Progenitor cell of endocrine pancreas (in vitro differentiated cells): ENCODE results near the gene ZFX. TPM values are rescaled to one million over a fixed set of nuclear protein-coding genes. Genes with fewer than 3 reads are reported as not detected.

Experiments used
- DNase-seq: peaks from one replicate; pipeline ENCODE4 v3.0.0; 2021; ENCODE audit warnings: low spot score; ENCODE audit not compliant: unreplicated experiment
- H3K27ac Mint-ChIP-seq: 2 replicates; pipeline ENCODE4 v1.8.0; 2021; ENCODE audit warnings: mild to moderate bottlenecking, moderate library complexity, mixed read lengths
- H3K27me3 Mint-ChIP-seq: 2 replicates; pipeline ENCODE4 v1.8.0; 2021; ENCODE audit warnings: mixed read lengths
- H3K36me3 Mint-ChIP-seq: 2 replicates; pipeline ENCODE4 v1.8.0; 2022; ENCODE audit warnings: mixed read lengths; ENCODE audit not compliant: insufficient read depth
- H3K4me1 Mint-ChIP-seq: 2 replicates; pipeline ENCODE4 v1.8.0; 2021; ENCODE audit warnings: low read depth, mixed read lengths
- H3K4me3 Mint-ChIP-seq: 2 replicates; pipeline ENCODE4 v1.8.0; 2021; ENCODE audit warnings: low read depth, mild to moderate bottlenecking, moderate library complexity, mixed read lengths
- H3K9me3 Mint-ChIP-seq: 2 replicates; pipeline ENCODE4 v1.8.0; 2021; ENCODE audit warnings: low read depth, mixed read lengths
- CTCF ChIP-seq: fragments of 200-600 bp; sonication (generic); IDR thresholded peaks from one replicate; pipeline ENCODE4 v1.5.0; 2021; ENCODE audit warnings: antibody characterized with exemption, mild to moderate bottlenecking; ENCODE audit not compliant: unreplicated experiment
- total RNA-seq: library from RNA; stranded (reverse); gene quantifications from 2 replicates; pipeline ENCODE4 v1.2.1, GENCODE V29; 2021

The ZFX gene
- total RNA-seq, 1 donor from 2014 or later: 113 TPM

GRCh38 chrX:24190500-24191156, 41.1 kb downstream of the ZFX start:
- Mint-ChIP-seq H3K4me1 (peaks cover 32% of the 10 kb centered on the region), H3K36me3 (peaks cover 71% of the 10 kb centered on the region), H3K27me3 (no peaks in the 10 kb centered on the region), H3K9me3 (peaks cover 41% of the 10 kb centered on the region), H3K27ac (peak overlapping the region; percentile 83), H3K4me3 (peak overlapping the region; percentile 51)
- no peak for DNase-seq
- TF ChIP-seq CTCF: no peak

GRCh38 chrX:24196509-24196908, 47.0 kb downstream of the ZFX start:
- H3K4me3 Mint-ChIP-seq: no peak overlapping the region
- H3K9me3 Mint-ChIP-seq: peaks cover 21% of the 10 kb centered on the region
- DNase-seq: no peak
- H3K27me3 Mint-ChIP-seq: no peaks in the 10 kb centered on the region
- no peak for TF ChIP-seq CTCF
- H3K27ac Mint-ChIP-seq: no peak overlapping the region
- peaks cover 10% of the 10 kb centered on the region for H3K4me1 Mint-ChIP-seq
- H3K36me3 Mint-ChIP-seq: peaks cover 44% of the 10 kb centered on the region

GRCh38 chrX:24198101-24198500, 48.6 kb downstream of the ZFX start:
- H3K4me1 Mint-ChIP-seq: peaks cover 19% of the 10 kb centered on the region
- no peak for DNase-seq
- no peak overlapping the region for H3K4me3 Mint-ChIP-seq
- H3K36me3 Mint-ChIP-seq: peaks cover 34% of the 10 kb centered on the region
- no peaks in the 10 kb centered on the region for H3K27me3 Mint-ChIP-seq
- no peak overlapping the region for H3K27ac Mint-ChIP-seq
- no peak for TF ChIP-seq CTCF
- peaks cover 13% of the 10 kb centered on the region for H3K9me3 Mint-ChIP-seq

- H3K36me3 Mint-ChIP-seq: peaks cover 21% of the 10 kb centered on the region
- H3K27ac Mint-ChIP-seq: peak overlapping the region; percentile 29
- no peak for DNase-seq
- peaks cover 27% of the 10 kb centered on the region for H3K4me1 Mint-ChIP-seq
- H3K9me3 Mint-ChIP-seq: peaks cover 4% of the 10 kb centered on the region
- H3K27me3 Mint-ChIP-seq: no peaks in the 10 kb centered on the region
- TF ChIP-seq CTCF: no peak
- H3K4me3 Mint-ChIP-seq: no peak overlapping the region
These were observed 50.6 kb downstream of the ZFX start for GRCh38 chrX:24200133-24200532.

GRCh38 chrX:24201216-24201615, 51.7 kb downstream of the ZFX start:
- no peaks in the 10 kb centered on the region for H3K27me3 Mint-ChIP-seq
- no peak for DNase-seq
- no peak overlapping the region for H3K4me3 Mint-ChIP-seq
- H3K9me3 Mint-ChIP-seq: no peaks in the 10 kb centered on the region
- H3K36me3 Mint-ChIP-seq: peaks cover 13% of the 10 kb centered on the region
- peaks cover 27% of the 10 kb centered on the region for H3K4me1 Mint-ChIP-seq
- H3K27ac Mint-ChIP-seq: no peak overlapping the region
- TF ChIP-seq CTCF: no peak
